Caco-2 (cell line): ENCODE data around the gene ABCA6. TPM values are rescaled to one million over a fixed set of nuclear protein-coding genes. Genes with fewer than 3 reads are reported as not detected.
"Not testable (repeated sequence)": the region's sequence is repeated elsewhere in the genome, so short reads cannot be mapped to it uniquely, and the experiment has no call there.

ENCODE experiments used
- BruUV-seq: library from RNA; stranded (reverse); fragments of 400-500 nt; replicated peaks from 2 replicates; lab custom pipeline; 2021; lab: Mats Ljungman, UMichigan
- CTCF ChIA-PET: fragments of 300-600 bp; sonication (Branson Sonifier 250); formaldehyde crosslinking; loops from one replicate; lab custom pipeline; 2022; ENCODE audit warnings: antibody characterized with exemption; lab: Charles Lee
- POLR2A ChIA-PET: fragments of 300-600 bp; sonication (Branson Sonifier 250); formaldehyde crosslinking; loops from one replicate; lab custom pipeline; 2022; ENCODE audit warnings: antibody characterized with exemption; lab: Charles Lee
- DNase-seq, 2 experiments: peaks; one replicate each; pipeline versions ENCODE4 v3.0.0 to v3.0.0-alpha.2; 2020 to 2022
- H3K27me3 ChIP-seq: replicated peaks from 2 replicates; pipeline ENCODE4 v1.6.0; 2011; ENCODE audit warnings: low read length; ENCODE audit not compliant: control insufficient read depth, insufficient read depth
- H3K36me3 ChIP-seq: 2 replicates; pipeline ENCODE4 v1.5.1; 2011; ENCODE audit warnings: low read length; ENCODE audit not compliant: control insufficient read depth, insufficient read depth
- H3K4me1 ChIP-seq: fragments of 250-450 bp; sonication (Bioruptor Pico); 2 replicates; pipeline ENCODE4 v1.5.1; 2020; ENCODE audit warnings: mild to moderate bottlenecking
- H3K4me3 ChIP-seq: 2 replicates; pipeline ENCODE4 v1.5.1; 2011; ENCODE audit warnings: low read depth, mild to moderate bottlenecking, control low read depth, low read length
- H3K9me3 ChIP-seq: fragments of 250-450 bp; sonication (Bioruptor Pico); 2 replicates; pipeline ENCODE4 v1.5.1; 2020; ENCODE audit warnings: mild to moderate bottlenecking, moderate library complexity
- H3K27ac Mint-ChIP-seq: one replicate; pipeline ENCODE4 v1.8.0; 2022; ENCODE audit warnings: mixed read lengths; ENCODE audit not compliant: unreplicated experiment
- H3K27me3 Mint-ChIP-seq: one replicate; pipeline ENCODE4 v1.8.0; 2022; ENCODE audit warnings: mixed read lengths; ENCODE audit not compliant: insufficient read depth, unreplicated experiment
- H3K36me3 Mint-ChIP-seq: one replicate; pipeline ENCODE4 v1.8.0; 2022; ENCODE audit warnings: mild to moderate bottlenecking, mixed read lengths; ENCODE audit not compliant: insufficient read depth, unreplicated experiment
- H3K4me1 Mint-ChIP-seq: one replicate; pipeline ENCODE4 v1.8.0; 2022; ENCODE audit warnings: low read depth, mixed read lengths; ENCODE audit not compliant: unreplicated experiment
- H3K4me3 Mint-ChIP-seq: one replicate; pipeline ENCODE4 v1.8.0; 2022; ENCODE audit warnings: mild to moderate bottlenecking, moderate library complexity, mixed read lengths; ENCODE audit not compliant: unreplicated experiment
- H3K9me3 Mint-ChIP-seq: one replicate; pipeline ENCODE4 v1.8.0; 2022; ENCODE audit warnings: mixed read lengths; ENCODE audit not compliant: unreplicated experiment
- intact Hi-C: fragments of 100-400 bp; cut with micrococcal nuclease; formaldehyde crosslinking; loops from one replicate; pipeline ENCODE4 v1.10.0; 2022; ENCODE audit not compliant: unreplicated experiment
- total RNA-seq: library from RNA; stranded (reverse); gene quantifications from 2 replicates; pipeline ENCODE4 v1.2.3, GENCODE V29; 2022
- TF ChIP-seq, protein P1 (sequence below), 2 experiments: fragments of 200-600 bp in 1 of 2; IDR thresholded peaks; 1 replicate in 1 of 2; 2 replicates in 1 of 2; pipeline versions ENCODE4 v1.5.1 to v1.8.0; 2011 to 2022; ENCODE audit warnings: antibody characterized with exemption in 1 of 2, control low read depth in 1 of 2, inconsistent platforms in 1 of 2, low read depth in 1 of 2, low read length in 1 of 2, mild to moderate bottlenecking in 1 of 2, moderate library complexity in 1 of 2; ENCODE audit not compliant: insufficient read depth in 1 of 2, severe bottlenecking in 1 of 2, unreplicated experiment in 1 of 2

Gene ABCA6
- total RNA-seq, 1 experiment from 2014 or later: 1.8 TPM

DNA sequence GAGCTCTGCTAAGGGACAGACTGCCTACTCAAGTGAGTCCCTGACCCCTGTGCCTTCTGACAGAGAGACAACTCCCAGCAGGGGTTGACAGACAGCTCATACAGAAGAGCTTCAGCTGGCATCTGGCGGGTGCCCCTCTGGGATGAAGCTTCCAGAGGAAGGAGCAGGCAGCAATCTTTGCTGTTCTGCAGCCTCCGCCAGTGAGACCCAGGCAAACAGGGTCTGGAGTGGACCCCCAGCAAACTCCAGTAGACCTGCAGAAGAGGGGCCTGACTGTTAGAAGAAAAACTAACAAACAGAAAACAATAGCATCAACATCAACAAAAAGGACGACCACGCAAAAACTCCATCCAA is 70.5 kb downstream of the ABCA6 start:
- H3K27me3 Mint-ChIP-seq, H3K4me3 ChIP-seq, CTCF ChIA-PET, BruUV-seq, H3K9me3 ChIP-seq, H3K4me3 Mint-ChIP-seq, DNase-seq, POLR2A ChIA-PET, H3K36me3 ChIP-seq, intact Hi-C loops, H3K27me3 ChIP-seq: not testable (repeated sequence)
- Mint-ChIP-seq H3K36me3 (peaks cover 13% of the 10 kb centered on the region), H3K4me1 (peaks cover 34% of the 10 kb centered on the region), H3K9me3 (peaks cover 15% of the 10 kb centered on the region), H3K27ac (peak overlapping the region; percentile 41)
- H3K4me1 ChIP-seq: peaks cover 31% of the 10 kb centered on the region

DNA sequence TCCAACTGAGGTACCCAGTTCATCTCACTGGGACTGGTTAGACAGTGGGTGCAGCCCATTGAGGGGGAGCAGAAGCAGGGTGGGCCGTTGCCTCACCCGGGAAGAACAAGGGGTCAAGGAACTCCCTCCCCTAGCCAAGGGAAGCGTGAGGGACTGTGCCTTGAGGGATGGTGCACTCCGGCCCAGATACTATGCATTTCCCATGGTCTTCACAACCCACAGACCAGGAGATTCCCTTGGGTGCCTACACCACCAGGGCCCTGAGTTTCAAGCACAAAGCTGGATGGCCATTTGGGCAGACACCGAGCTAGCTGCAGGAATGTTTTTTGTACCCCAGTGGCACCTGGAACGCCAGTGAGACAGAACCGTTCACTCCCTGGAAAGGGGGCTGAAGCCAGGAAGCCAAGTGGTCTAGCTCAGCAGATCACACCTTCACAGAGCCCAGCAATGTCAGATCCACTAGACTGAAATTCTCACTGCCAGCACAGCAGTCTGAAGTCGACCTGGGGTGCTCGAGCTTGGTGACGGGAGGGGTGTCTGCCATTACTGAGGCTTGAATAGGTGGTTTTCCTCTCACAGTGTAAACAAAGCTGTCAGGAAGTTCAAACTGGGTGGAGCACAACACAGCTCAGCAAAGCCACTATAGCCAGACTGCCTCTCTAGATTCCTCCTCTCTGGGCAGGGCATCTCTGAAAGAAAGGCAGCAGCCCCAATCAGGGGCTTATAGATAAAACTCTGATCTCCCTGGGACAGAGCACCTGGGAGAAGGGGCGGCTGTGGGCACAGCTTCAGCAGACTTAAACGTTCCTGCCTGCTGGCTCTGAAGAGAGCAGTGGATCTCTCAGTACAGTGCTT is 71.1 kb downstream of the ABCA6 start:
- peaks cover 31% of the 10 kb centered on the region for H3K4me1 ChIP-seq
- BruUV-seq, POLR2A ChIA-PET, H3K27me3 ChIP-seq, H3K27me3 Mint-ChIP-seq, CTCF ChIA-PET, H3K4me3 ChIP-seq, H3K4me3 Mint-ChIP-seq, H3K36me3 ChIP-seq, H3K9me3 ChIP-seq, DNase-seq, intact Hi-C loops: not testable (repeated sequence)
- H3K36me3 Mint-ChIP-seq: peaks cover 13% of the 10 kb centered on the region
- peaks cover 21% of the 10 kb centered on the region for H3K9me3 Mint-ChIP-seq
- peak overlapping the region; percentile 41 for H3K27ac Mint-ChIP-seq
- H3K4me1 Mint-ChIP-seq: peaks cover 36% of the 10 kb centered on the region

DNA sequence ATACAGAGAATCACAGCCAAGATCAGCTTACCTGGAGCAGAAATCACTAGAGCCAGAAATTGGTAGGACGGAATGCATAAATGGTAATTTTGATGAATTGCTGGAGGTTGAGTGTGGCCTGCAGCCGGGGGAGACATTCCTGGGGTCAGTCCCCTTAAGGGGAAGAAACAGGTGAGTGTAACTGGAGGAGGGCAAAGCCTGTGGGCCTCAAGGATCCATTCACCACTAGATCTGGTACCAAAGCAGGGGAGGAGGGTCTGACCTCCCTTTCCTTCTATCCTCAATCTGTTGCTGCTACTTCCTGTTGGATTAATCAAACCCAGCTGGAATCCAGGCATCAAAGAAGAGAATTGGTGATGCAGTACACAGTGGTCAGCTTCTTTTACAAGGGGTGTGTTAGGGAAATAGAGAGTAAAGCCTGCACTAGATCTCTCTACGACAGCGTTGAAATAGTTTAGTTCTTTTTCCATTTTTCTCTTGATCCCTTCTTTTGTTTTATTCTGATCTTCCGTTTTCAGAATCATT is 72.4 kb downstream of the ABCA6 start:
- no peak overlapping the region for H3K27ac Mint-ChIP-seq
- peaks cover 43% of the 10 kb centered on the region for H3K4me1 Mint-ChIP-seq
- no peak for DNase-seq
- no peak overlapping the region for H3K4me3 ChIP-seq
- no peaks in the 10 kb centered on the region for H3K27me3 Mint-ChIP-seq
- intact Hi-C loops: no loop called here
- H3K9me3 Mint-ChIP-seq: peaks cover 29% of the 10 kb centered on the region
- H3K4me3 Mint-ChIP-seq: no peak overlapping the region
- ChIA-PET CTCF (no interaction called here), POLR2A (no interaction called here)
- H3K4me1 ChIP-seq: peaks cover 31% of the 10 kb centered on the region
- peaks cover 5% of the 10 kb centered on the region; the same call in 1 of the 2 replicates for H3K9me3 ChIP-seq
- peaks cover 13% of the 10 kb centered on the region for H3K36me3 Mint-ChIP-seq
- TF ChIP-seq, protein P1, sequence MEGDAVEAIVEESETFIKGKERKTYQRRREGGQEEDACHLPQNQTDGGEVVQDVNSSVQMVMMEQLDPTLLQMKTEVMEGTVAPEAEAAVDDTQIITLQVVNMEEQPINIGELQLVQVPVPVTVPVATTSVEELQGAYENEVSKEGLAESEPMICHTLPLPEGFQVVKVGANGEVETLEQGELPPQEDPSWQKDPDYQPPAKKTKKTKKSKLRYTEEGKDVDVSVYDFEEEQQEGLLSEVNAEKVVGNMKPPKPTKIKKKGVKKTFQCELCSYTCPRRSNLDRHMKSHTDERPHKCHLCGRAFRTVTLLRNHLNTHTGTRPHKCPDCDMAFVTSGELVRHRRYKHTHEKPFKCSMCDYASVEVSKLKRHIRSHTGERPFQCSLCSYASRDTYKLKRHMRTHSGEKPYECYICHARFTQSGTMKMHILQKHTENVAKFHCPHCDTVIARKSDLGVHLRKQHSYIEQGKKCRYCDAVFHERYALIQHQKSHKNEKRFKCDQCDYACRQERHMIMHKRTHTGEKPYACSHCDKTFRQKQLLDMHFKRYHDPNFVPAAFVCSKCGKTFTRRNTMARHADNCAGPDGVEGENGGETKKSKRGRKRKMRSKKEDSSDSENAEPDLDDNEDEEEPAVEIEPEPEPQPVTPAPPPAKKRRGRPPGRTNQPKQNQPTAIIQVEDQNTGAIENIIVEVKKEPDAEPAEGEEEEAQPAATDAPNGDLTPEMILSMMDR (IDR thresholded peaks at IDR 0.05; ENCODE audit: insufficient read depth in 1 of 2, low read depth in 1 of 2, low read length in 1 of 2, severe bottlenecking in 1 of 2, unreplicated experiment in 1 of 2): no peak
- no TSS peak for BruUV-seq
- H3K27me3 ChIP-seq: no peaks in the 10 kb centered on the region
- no peaks in the 10 kb centered on the region for H3K36me3 ChIP-seq
